CD8-positive, alpha-beta memory T cell (primary cell): ENCODE results near the gene CCDC107. TPM values are rescaled to one million over a fixed set of nuclear protein-coding genes. Genes with fewer than 3 reads are reported as not detected.
A peak's percentile ranks its signal among the peaks of the same experiment; 100 is the strongest.
"Not testable (repeated sequence)": the region's sequence is repeated elsewhere in the genome, so short reads cannot be mapped to it uniquely, and the experiment has no call there.

Experiments
- CTCF ChIA-PET: fragments of 350-600 bp; sonication (Branson Sonifier 250); formaldehyde crosslinking; loops from one replicate; lab custom pipeline; 2021; ENCODE audit warnings: antibody characterized with exemption; lab: Charles Lee
- POLR2A ChIA-PET: fragments of 350-600 bp; sonication (Branson Sonifier 250); formaldehyde crosslinking; loops from one replicate; lab custom pipeline; 2021; ENCODE audit warnings: antibody characterized with exemption; lab: Charles Lee
- DNase-seq, 5 donors: peaks; one replicate each; pipeline versions ENCODE4 v3.0.0 to v3.0.0-alpha.2; 2020 to 2022; ENCODE audit warnings: mixed read lengths in 1 of 5
- H3K27ac ChIP-seq: one replicate; pipeline ENCODE4 v1.7.0; 2013; ENCODE audit warnings: low read depth, mild to moderate bottlenecking, low read length, moderate library complexity
- H3K27me3 ChIP-seq: 2 replicates; pipeline ENCODE4 v1.7.0; 2013; ENCODE audit warnings: low read length, mild to moderate bottlenecking; ENCODE audit not compliant: insufficient read depth, poor library complexity, severe bottlenecking
- H3K36me3 ChIP-seq: 2 replicates; pipeline ENCODE4 v1.7.0; 2013; ENCODE audit warnings: mild to moderate bottlenecking, low read length, moderate library complexity; ENCODE audit not compliant: insufficient read depth
- H3K4me1 ChIP-seq: 2 replicates; pipeline ENCODE4 v1.7.0; 2013; ENCODE audit warnings: mild to moderate bottlenecking, low read length, moderate library complexity; ENCODE audit not compliant: insufficient read depth
- H3K4me3 ChIP-seq: 2 replicates; pipeline ENCODE4 v1.7.0; 2013; ENCODE audit warnings: mild to moderate bottlenecking, low read length
- H3K9me3 ChIP-seq: 2 replicates; pipeline ENCODE4 v1.7.0; 2013; ENCODE audit warnings: mild to moderate bottlenecking, low read length
- H3K27ac Mint-ChIP-seq, 8 donors: one replicate each; pipeline ENCODE4 v1.8.0; 2020 to 2021; ENCODE audit warnings: mixed read lengths in 8 of 8, mild to moderate bottlenecking in 6 of 8, inconsistent platforms in 3 of 8, moderate library complexity in 3 of 8
- H3K27me3 Mint-ChIP-seq, 2 donors: one replicate each; pipeline ENCODE4 v1.8.0; 2020 to 2021; ENCODE audit warnings: mixed read lengths in 2 of 2, mild to moderate bottlenecking in 1 of 2, moderate library complexity in 1 of 2
- H3K36me3 Mint-ChIP-seq, 3 donors: one replicate each; pipeline ENCODE4 v1.8.0; 2020 to 2021; ENCODE audit warnings: mixed read lengths in 3 of 3, inconsistent platforms in 1 of 3, mild to moderate bottlenecking in 1 of 3
- H3K4me1 Mint-ChIP-seq, 3 donors: one replicate each; pipeline ENCODE4 v1.8.0; 2020 to 2021; ENCODE audit warnings: mixed read lengths in 3 of 3, inconsistent platforms in 1 of 3, mild to moderate bottlenecking in 1 of 3
- H3K4me3 Mint-ChIP-seq, 7 donors: one replicate each; pipeline ENCODE4 v1.8.0; 2020 to 2021; ENCODE audit warnings: mixed read lengths in 7 of 7, mild to moderate bottlenecking in 6 of 7, moderate library complexity in 4 of 7, inconsistent platforms in 2 of 7
- H3K9me3 Mint-ChIP-seq, 5 donors: one replicate each; pipeline ENCODE4 v1.8.0; 2020 to 2022; ENCODE audit warnings: mixed read lengths in 5 of 5, mild to moderate bottlenecking in 3 of 5, moderate library complexity in 2 of 5, inconsistent platforms in 1 of 5
- polyA plus RNA-seq: library from polyadenylated mRNA; unstranded; fragments of 300-500 nt; fragmentation: Illumina TruSeq; gene quantifications from one replicate; pipeline ENCODE4 v1.2.3, GENCODE V29; 2021
- total RNA-seq, 2 experiments: library from RNA; stranded (reverse); gene quantifications; one replicate each; pipeline ENCODE4 v1.2.3, GENCODE V29; 2021

Gene CCDC107
- total and polyA plus RNA-seq, 3 experiments from 2014 or later, result 18.5 to 105 (median 20.0) TPM

DNA sequence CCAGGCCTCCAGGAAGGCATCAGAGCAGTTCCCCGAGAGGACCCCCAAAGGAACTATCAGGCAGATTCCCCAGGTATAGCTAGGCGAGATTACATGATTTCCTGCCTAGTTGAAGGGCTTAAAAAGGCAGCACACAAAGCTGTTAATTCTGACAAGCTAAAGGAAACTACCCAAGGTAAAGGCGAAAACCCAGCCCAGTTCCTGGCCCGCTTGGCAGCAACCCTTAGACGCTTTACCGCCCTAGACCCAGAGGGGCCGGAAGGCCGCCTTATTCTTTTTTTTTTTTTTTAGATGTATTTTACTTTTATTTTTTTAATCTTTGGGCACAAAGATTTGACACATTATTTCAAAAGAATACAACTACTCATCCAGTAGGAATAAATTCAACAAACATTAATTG lies 19.3 kb upstream of the CCDC107 start:
- not testable (repeated sequence) for H3K9me3 ChIP-seq, H3K27me3 Mint-ChIP-seq, H3K9me3 Mint-ChIP-seq, H3K36me3 ChIP-seq, H3K27ac ChIP-seq, H3K27me3 ChIP-seq, H3K4me3 ChIP-seq
- H3K4me1 ChIP-seq, result peaks cover 33% of the 10 kb centered on the region
- peaks cover 56 to 74% (median 65%) of the 10 kb centered on the region in 3 donors for H3K4me1 Mint-ChIP-seq
- DNase-seq, result peak in 2 of 5 donors; percentile 48 to 58
- peak overlapping the region; percentile 55 to 88 (median 62) for H3K4me3 Mint-ChIP-seq
- H3K27ac Mint-ChIP-seq, result peak overlapping the region; percentile 79 to 99 (median 94)
- H3K36me3 Mint-ChIP-seq, result peaks cover 4 to 15% (median 11%) of the 10 kb centered on the region in 3 donors
- CTCF ChIA-PET, result interaction anchor here (0.8 to 14.3 kb wide), 4 partner anchors 8 to 25 kb away, joined by 3 to 200 read pairs (median 6); partner anchors contain the start of genes CCDC107, CD72 and RMRP
- POLR2A ChIA-PET, result interaction anchor here (0.7 to 2.0 kb wide), 5 partner anchors 10 to 104 kb away, joined by 3 to 8 read pairs (median 3); partner anchors contain the start of genes CCDC107 and RMRP

DNA sequence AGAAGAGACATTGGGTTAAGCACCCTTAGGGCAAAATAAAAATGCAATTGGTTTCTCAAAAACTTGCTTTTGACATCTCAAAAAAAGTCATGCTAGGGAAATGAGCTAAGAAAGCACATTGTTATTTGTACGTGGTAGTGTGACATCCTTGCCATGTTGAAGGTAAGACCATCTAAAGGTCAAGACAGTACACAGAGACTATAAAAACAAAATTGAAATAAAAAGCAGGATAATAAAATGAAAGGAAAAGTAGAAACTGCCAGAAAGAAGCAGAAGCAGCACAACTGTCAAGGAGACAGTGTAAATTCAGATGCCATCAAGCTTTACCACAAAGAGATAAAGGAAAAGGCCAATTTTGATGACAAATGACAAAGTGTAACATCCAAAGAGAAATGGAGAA lies 18.9 kb upstream of the CCDC107 start:
- peaks cover 57 to 75% (median 66%) of the 10 kb centered on the region in 3 donors for H3K4me1 Mint-ChIP-seq
- not testable (repeated sequence) for DNase-seq, H3K9me3 Mint-ChIP-seq, H3K36me3 ChIP-seq, H3K9me3 ChIP-seq, H3K27me3 Mint-ChIP-seq, H3K4me3 ChIP-seq, H3K27ac ChIP-seq, H3K27me3 ChIP-seq
- peak overlapping the region in 7 of 8 donors; percentile 62 to 98 (median 94) for H3K27ac Mint-ChIP-seq
- H3K36me3 Mint-ChIP-seq, result peaks cover 4 to 15% (median 11%) of the 10 kb centered on the region in 3 donors
- peak overlapping the region in 5 of 7 donors; percentile 23 to 88 (median 32) for H3K4me3 Mint-ChIP-seq
- peaks cover 35% of the 10 kb centered on the region for H3K4me1 ChIP-seq
- ChIA-PET POLR2A (interaction anchor here (1.3 to 2.0 kb wide), 3 partner anchors 18 to 22 kb away, joined by 3 to 8 read pairs (median 3); partner anchors contain the start of genes CCDC107 and RMRP), CTCF (interaction anchor here (0.8 to 14.3 kb wide), 5 partner anchors 8 to 56 kb away, joined by 3 to 200 read pairs (median 5); partner anchors contain the start of genes CCDC107, CD72 and RMRP)

DNA sequence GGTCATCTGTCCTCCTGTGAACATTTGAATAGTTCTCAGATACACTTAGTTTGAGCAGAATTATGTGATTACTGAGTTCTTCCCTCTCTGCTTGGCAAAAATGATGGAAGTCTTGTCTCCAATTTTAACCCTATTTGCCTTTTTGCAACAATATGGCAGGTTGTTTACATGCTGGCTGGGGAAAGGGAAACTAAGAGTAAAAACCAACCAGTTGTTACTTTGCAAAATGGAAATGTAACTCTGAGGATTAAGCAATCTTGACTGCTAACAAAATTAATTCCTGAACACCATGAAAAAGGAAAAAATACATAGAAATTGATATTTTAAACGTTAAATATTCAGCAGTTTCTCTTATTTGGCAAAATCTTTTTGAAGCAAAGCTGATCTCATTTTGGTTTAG lies 18.5 kb upstream of the CCDC107 start:
- DNase-seq, result no peak
- Histone ChIP-seq H3K27ac (no peak overlapping the region), H3K4me3 (no peak overlapping the region), H3K27me3 (no peaks in the 10 kb centered on the region), H3K36me3 (no peaks in the 10 kb centered on the region), H3K4me1 (peaks cover 39% of the 10 kb centered on the region), H3K9me3 (no peaks in the 10 kb centered on the region)
- peak overlapping the region in 4 of 7 donors; percentile 23 to 88 (median 28) for H3K4me3 Mint-ChIP-seq
- CTCF ChIA-PET, result interaction anchor here (0.8 to 14.3 kb wide), 7 partner anchors 8 to 57 kb away, joined by 3 to 200 read pairs (median 3); partner anchors contain the start of genes CCDC107, CD72 and RMRP
- H3K4me1 Mint-ChIP-seq, result peaks cover 61 to 77% (median 70%) of the 10 kb centered on the region in 3 donors
- peak overlapping the region in 7 of 8 donors; percentile 62 to 98 (median 94) for H3K27ac Mint-ChIP-seq
- peaks cover 7 to 19% (median 11%) of the 10 kb centered on the region in 3 donors for H3K36me3 Mint-ChIP-seq
- no peaks in the 10 kb centered on the region for H3K27me3 Mint-ChIP-seq
- POLR2A ChIA-PET, result interaction anchor here (1.3 to 2.0 kb wide), 3 partner anchors 18 to 22 kb away, joined by 3 to 8 read pairs (median 3); partner anchors contain the start of genes CCDC107 and RMRP
- no peaks in the 10 kb centered on the region for H3K9me3 Mint-ChIP-seq

DNA sequence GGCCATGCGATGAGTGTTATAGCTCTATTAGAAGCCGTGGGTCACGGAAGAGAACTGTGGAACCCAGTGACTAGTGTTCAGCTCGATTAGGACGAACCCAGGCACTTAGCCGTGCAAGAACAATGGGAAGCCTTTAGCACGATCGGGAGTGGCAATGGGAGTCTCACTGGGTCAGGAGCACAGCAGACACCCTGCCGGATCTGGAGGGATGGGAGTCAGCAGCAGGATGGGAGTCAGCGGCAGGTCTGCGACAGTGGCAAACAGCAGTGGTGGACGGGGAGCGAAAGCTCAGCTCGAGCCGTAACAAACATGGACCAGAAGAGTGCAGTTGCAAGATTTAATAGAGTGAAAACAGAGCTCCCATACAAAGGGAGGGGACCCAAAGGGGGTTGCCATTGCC lies 17.7 kb upstream of the CCDC107 start:
- ChIA-PET CTCF (interaction anchor here (0.9 to 14.3 kb wide), 5 partner anchors 9 to 56 kb away, joined by 3 to 200 read pairs (median 3); partner anchors contain the start of gene CD72), POLR2A (interaction anchor here (1.4 kb wide), 1 partner anchor 21 kb away, joined by 3 read pairs; no protein-coding TSS in a partner anchor)
- H3K9me3 ChIP-seq, H3K36me3 ChIP-seq, H3K27ac ChIP-seq, DNase-seq, H3K9me3 Mint-ChIP-seq, H3K4me3 Mint-ChIP-seq, H3K4me3 ChIP-seq, H3K27me3 Mint-ChIP-seq, H3K27me3 ChIP-seq: not testable (repeated sequence)
- Mint-ChIP-seq H3K27ac (peak overlapping the region in 4 of 8 donors; percentile 29 to 79 (median 66)), H3K36me3 (peaks cover 7 to 19% (median 11%) of the 10 kb centered on the region in 3 donors), H3K4me1 (peaks cover 56 to 77% (median 70%) of the 10 kb centered on the region in 3 donors)
- H3K4me1 ChIP-seq, result peaks cover 44% of the 10 kb centered on the region

DNA sequence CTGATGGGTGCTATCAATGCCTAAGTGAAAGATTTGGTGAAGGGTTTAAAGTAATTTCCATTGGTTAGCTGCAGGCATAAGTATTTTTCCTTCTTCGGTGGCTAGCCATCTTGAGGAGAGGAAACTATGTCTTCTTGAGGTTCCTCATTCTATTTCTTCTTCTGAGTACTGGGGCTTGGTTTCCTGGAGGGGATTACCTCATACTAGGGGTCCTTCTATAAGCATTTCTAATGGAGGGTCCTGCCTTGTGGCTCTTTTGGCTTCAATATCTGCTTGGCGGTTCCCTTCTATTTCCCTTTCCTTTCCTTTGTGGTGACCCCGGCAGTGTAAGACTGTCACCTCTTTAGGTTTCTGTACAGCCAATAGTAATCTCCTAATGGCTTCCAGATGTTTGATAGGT lies 16.6 kb upstream of the CCDC107 start:
- DNase-seq, H3K27me3 ChIP-seq, H3K4me3 ChIP-seq, POLR2A ChIA-PET, H3K9me3 Mint-ChIP-seq, H3K27me3 Mint-ChIP-seq, H3K27ac ChIP-seq, H3K9me3 ChIP-seq, H3K36me3 ChIP-seq, H3K4me3 Mint-ChIP-seq: not testable (repeated sequence)
- H3K27ac Mint-ChIP-seq, result peak overlapping the region in 4 of 8 donors; percentile 15 to 79 (median 44)
- CTCF ChIA-PET, result interaction anchor here (1.7 to 14.3 kb wide), 3 partner anchors 17 to 55 kb away, joined by 3 to 200 read pairs (median 162); partner anchors contain the start of genes CCDC107, CD72 and RMRP
- H3K4me1 Mint-ChIP-seq, result peaks cover 55 to 77% (median 70%) of the 10 kb centered on the region in 3 donors
- H3K36me3 Mint-ChIP-seq, result peaks cover 7 to 24% (median 11%) of the 10 kb centered on the region in 3 donors
- H3K4me1 ChIP-seq, result peaks cover 42% of the 10 kb centered on the region

DNA sequence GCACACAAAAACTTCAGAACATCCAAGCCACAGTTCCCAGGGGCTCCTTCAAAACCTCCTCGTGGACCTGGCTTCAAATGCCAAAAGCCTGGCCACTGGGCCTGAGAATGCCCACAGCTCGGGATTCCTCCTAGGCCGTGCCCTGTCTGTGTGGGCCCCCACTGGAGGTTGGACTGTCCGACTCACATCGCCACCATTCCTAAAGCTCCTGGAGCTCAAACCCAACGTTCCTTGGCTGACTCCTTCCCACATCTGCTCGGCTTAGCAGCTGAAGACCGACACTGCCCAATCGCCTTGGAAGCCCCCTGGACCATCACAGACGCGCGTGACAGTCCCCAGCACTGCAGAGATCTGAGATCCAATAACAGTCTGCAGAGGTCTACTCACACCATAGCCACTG lies 15.0 kb upstream of the CCDC107 start:
- DNase-seq, result no peak
- CTCF ChIA-PET, result interaction anchor here (5.8 to 14.3 kb wide), 3 partner anchors 15 to 53 kb away, joined by 49 to 200 read pairs (median 162); partner anchors contain the start of genes CCDC107, CD72 and RMRP
- peaks cover 7 to 26% (median 9%) of the 10 kb centered on the region in 3 donors for H3K36me3 Mint-ChIP-seq
- H3K4me1 ChIP-seq, result peaks cover 46% of the 10 kb centered on the region
- POLR2A ChIA-PET, result no interaction called here
- H3K27ac Mint-ChIP-seq, result peak overlapping the region in 6 of 8 donors; percentile 17 to 95 (median 54)
- H3K27me3 Mint-ChIP-seq, result no peaks in the 10 kb centered on the region
- peak overlapping the region in 1 of 7 donors; percentile 51 for H3K4me3 Mint-ChIP-seq
- H3K27ac ChIP-seq, result no peak overlapping the region
- H3K4me1 Mint-ChIP-seq, result peaks cover 52 to 74% (median 65%) of the 10 kb centered on the region in 3 donors
- H3K9me3 ChIP-seq, result no peaks in the 10 kb centered on the region
- H3K36me3 ChIP-seq, result no peaks in the 10 kb centered on the region
- H3K27me3 ChIP-seq, result no peaks in the 10 kb centered on the region
- H3K4me3 ChIP-seq, result no peak overlapping the region
- no peaks in the 10 kb centered on the region for H3K9me3 Mint-ChIP-seq

- Mint-ChIP-seq H3K4me1 (peaks cover 54 to 74% (median 57%) of the 10 kb centered on the region in 3 donors), H3K27ac (peak overlapping the region; percentile 63 to 99 (median 97)), H3K4me3 (peak overlapping the region; percentile 91 to 98 (median 94)), H3K36me3 (peaks cover 3 to 31% (median 4%) of the 10 kb centered on the region in 3 donors)
- not testable (repeated sequence) for H3K9me3 ChIP-seq, H3K9me3 Mint-ChIP-seq, H3K36me3 ChIP-seq, H3K27me3 ChIP-seq, DNase-seq, H3K27me3 Mint-ChIP-seq
- CTCF ChIA-PET, result interaction anchor here (0.9 to 14.3 kb wide), 16 partner anchors 13 to 111 kb away, joined by 3 to 200 read pairs (median 10); partner anchors contain the start of genes ARHGEF39, CCDC107, CD72 and CREB3
- Histone ChIP-seq H3K27ac (peak overlapping the region; percentile 85), H3K4me3 (peak overlapping the region; percentile 93), H3K4me1 (peaks cover 45% of the 10 kb centered on the region)
- POLR2A ChIA-PET, result interaction anchor here (0.7 to 5.2 kb wide), 8 partner anchors 11 to 990 kb away, joined by 3 to 53 read pairs (median 10); partner anchors contain the start of genes CCDC107, CREB3, RMRP and TLN1
Measured at GRCh38 chr9:35645736-35646135, 12.4 kb upstream of the CCDC107 start.
